ENCODE results near the gene BCL2.

BCL2 gene

DNA sequence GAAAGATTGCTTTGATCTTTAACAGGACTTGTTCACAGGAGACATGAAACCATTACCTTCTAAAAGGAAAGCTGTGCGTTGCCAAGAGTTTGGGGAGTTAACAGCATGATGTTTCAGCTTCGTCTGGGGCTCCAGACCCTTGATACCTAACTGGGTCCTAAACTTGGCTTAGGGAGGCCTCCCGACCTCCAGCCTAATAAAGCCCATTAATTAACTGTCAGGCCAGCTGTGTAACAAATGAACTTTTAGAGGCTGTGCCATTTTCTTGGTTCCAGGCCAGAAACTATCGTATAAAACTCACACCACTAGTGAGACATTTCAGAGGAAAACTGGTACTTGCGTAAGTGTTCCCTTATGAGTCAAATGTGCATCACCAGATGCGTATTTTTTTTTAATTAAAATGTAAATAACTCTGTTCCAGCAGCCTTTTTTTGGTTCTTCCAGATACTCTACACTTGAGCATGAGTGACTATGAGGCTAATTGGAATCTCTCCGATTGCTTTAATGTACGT is 236.5 kb downstream of the BCL2 start:
- DNase-seq (ENCODE audit: low read depth): no peak

- no peak for DNase-seq (ENCODE audit: low read depth)
Measured at GRCh38 chr18:63082366-63083019, 237.1 kb downstream of the BCL2 start.

DNA sequence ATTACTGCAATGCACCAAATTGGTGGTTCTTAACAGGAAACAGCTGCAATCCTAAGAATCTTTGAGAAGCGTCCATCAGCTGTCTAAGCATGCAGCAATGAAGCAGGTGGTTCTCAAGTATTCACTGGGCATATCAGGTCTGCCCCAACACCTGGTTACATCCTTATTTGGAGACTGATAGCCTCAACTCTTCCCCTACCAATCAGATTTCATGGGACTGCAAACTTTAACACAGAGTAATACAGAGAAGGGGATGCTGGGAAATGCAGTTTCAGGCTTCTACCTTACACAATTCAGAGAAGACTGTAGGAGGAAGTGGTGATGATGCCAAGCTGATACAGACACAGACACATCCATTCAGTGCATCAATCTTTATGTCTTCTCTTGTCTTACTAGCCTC is 240.5 kb downstream of the BCL2 start:
- no peak for DNase-seq (ENCODE audit: low read depth)

GRCh38 chr18:63078471-63078870 is 241.1 kb downstream of the BCL2 start:
- DNase-seq (ENCODE audit: low read depth): no peak

- DNase-seq (ENCODE audit: low read depth): no peak
Measured at GRCh38 chr18:63074981-63075404, 244.6 kb downstream of the BCL2 start.

DNA sequence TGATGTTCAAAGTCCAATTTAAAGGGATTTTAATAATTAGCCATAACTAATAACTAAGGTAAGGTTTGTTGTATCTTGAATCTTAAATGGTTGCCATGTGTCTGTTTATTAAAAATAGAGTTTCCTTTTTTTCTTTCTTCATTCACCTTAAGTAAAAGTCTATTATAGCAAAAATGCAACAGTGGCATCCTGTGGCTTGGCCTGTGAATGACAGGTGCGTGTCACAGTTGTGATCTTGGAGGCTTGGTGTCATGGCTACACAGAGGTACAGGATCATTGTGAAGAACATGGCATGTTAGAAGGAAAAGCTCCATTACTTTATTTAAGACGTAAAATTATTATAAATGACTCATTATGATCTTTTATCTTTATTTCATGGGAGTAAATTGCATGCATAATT is 246.1 kb downstream of the BCL2 start:
- no peak for DNase-seq (ENCODE audit: low read depth)
